ENCODE measurements around the gene ASXL3.

DNA sequence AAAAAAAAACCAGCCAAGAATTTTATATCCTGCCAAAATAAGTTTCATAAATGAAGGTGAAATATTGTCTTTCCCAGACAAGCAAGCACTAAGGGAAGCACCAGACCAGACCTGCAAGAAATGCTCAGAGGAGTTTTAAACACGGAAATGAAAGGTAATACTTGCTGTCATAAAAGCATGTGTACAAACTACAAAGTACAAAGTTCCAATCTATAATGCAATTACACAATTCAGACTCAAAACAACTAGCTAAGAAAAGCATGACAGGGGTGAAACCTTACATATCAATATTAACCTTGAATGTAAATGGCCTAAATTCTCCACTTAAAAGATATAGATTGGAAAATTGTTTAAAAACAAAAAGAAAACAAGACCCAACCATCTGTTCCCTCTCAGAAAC, 45.0 kb upstream of the ASXL3 start:
- no peak for TF ChIP-seq EZH2 (optimal IDR thresholded peaks at IDR 0.05; ENCODE audit: low read depth, low read length)
- TF ChIP-seq, protein P1, sequence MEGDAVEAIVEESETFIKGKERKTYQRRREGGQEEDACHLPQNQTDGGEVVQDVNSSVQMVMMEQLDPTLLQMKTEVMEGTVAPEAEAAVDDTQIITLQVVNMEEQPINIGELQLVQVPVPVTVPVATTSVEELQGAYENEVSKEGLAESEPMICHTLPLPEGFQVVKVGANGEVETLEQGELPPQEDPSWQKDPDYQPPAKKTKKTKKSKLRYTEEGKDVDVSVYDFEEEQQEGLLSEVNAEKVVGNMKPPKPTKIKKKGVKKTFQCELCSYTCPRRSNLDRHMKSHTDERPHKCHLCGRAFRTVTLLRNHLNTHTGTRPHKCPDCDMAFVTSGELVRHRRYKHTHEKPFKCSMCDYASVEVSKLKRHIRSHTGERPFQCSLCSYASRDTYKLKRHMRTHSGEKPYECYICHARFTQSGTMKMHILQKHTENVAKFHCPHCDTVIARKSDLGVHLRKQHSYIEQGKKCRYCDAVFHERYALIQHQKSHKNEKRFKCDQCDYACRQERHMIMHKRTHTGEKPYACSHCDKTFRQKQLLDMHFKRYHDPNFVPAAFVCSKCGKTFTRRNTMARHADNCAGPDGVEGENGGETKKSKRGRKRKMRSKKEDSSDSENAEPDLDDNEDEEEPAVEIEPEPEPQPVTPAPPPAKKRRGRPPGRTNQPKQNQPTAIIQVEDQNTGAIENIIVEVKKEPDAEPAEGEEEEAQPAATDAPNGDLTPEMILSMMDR (IDR thresholded peaks at IDR 0.05; ENCODE audit: low read length): no peak

All from MM.1S (cell line).